ENCODE results near the gene SPTBN1. TPM values are rescaled to one million over a fixed set of nuclear protein-coding genes. Genes with fewer than 3 reads are reported as not detected.

The SPTBN1 gene
- total RNA-seq, 2 experiments from 2014 or later = 132 to 183 TPM

DNA sequence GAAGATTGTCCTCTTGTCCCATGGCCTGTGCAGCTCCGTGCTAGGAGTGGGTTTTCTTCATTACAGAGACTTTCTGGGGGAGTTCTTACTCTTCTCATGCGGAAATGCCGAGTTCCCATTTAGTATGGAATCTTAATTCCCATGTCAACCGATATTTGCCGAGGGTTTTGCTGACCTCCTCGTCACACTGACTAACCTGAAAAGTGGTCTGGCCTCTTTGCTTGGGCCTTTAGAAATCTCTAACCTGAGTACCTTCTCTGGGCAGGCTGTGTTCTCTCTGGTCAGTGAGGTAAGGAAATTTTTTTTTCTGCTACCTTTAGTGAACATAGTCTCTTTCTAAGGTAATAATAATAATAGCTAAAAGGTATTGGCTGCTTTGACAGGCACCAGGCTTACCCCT is 256.4 kb downstream of the SPTBN1 start:
- Histone ChIP-seq H3K36me3 (ENCODE audit: insufficient read depth, low read length) (no peaks in the 10 kb centered on the region; the same call in 1 of the 2 replicates), H3K79me2 (ENCODE audit: insufficient read depth, low read depth, low read length) (no peaks in the 10 kb centered on the region), H4K20me1 (ENCODE audit: insufficient read depth, low read length) (no peaks in the 10 kb centered on the region), H3K4me2 (ENCODE audit: low read length) (no peak overlapping the region), H3K4me3 (ENCODE audit: low read depth, low read length, poor library complexity, severe bottlenecking) (no peak overlapping the region), H3K27ac (ENCODE audit: low read depth, low read length, poor library complexity, severe bottlenecking) (no peak overlapping the region), H2AFZ (ENCODE audit: low read length) (no peak overlapping the region), H3K4me1 (ENCODE audit: insufficient read depth, low read length, poor library complexity, severe bottlenecking) (peaks cover 23% of the 10 kb centered on the region), H3K9me3 (ENCODE audit: low read length) (peaks cover 13% of the 10 kb centered on the region), H3K9me2 (ENCODE audit: insufficient read depth, low read length) (no peaks in the 10 kb centered on the region)
- CTCF ChIA-PET (ENCODE audit: unreplicated experiment) = interaction anchor here (0.6 kb wide), 1 partner anchor 154 kb away, joined by 4 read pairs; no protein-coding TSS in a partner anchor
- DNase-seq (ENCODE audit: low spot score) = no peak
- intact Hi-C loops (cut with micrococcal nuclease; ENCODE audit: unreplicated experiment) = no loop called here
- BruUV-seq (replicated peaks) = no TSS peak
- TF ChIP-seq, protein P1, sequence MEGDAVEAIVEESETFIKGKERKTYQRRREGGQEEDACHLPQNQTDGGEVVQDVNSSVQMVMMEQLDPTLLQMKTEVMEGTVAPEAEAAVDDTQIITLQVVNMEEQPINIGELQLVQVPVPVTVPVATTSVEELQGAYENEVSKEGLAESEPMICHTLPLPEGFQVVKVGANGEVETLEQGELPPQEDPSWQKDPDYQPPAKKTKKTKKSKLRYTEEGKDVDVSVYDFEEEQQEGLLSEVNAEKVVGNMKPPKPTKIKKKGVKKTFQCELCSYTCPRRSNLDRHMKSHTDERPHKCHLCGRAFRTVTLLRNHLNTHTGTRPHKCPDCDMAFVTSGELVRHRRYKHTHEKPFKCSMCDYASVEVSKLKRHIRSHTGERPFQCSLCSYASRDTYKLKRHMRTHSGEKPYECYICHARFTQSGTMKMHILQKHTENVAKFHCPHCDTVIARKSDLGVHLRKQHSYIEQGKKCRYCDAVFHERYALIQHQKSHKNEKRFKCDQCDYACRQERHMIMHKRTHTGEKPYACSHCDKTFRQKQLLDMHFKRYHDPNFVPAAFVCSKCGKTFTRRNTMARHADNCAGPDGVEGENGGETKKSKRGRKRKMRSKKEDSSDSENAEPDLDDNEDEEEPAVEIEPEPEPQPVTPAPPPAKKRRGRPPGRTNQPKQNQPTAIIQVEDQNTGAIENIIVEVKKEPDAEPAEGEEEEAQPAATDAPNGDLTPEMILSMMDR (conservative IDR thresholded peaks at IDR 0.05; ENCODE audit: low read length) = no peak
- no peak for TF ChIP-seq EZH2phosphoT487 (IDR thresholded peaks at IDR 0.05; ENCODE audit: borderline replicate concordance, low read depth, low read length)
- POLR2A ChIA-PET = no interaction called here

DNA sequence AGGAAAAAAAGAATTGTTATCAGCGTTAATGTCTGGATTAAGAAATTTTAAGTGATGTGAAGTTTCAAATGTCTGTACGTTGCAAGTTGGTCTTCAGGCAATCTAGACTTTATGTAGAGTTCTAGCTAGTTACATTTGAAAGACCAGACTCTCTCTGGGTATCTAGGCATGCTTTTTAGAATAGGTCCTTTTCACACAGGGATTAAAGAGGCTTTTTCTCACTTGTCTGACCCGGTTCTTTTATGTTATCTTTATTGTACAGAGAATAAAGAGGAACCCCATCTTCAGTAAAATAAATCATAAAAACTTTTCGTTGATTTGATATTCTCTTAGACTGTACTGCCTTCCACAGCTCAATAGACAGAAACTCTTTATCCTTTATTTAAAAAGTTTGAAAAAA is 258.9 kb downstream of the SPTBN1 start:
- intact Hi-C loops (cut with micrococcal nuclease; ENCODE audit: unreplicated experiment) = no loop called here
- Histone ChIP-seq H3K9me2 (ENCODE audit: insufficient read depth, low read length) (no peaks in the 10 kb centered on the region), H3K27ac (ENCODE audit: low read depth, low read length, poor library complexity, severe bottlenecking) (no peak overlapping the region), H3K4me1 (ENCODE audit: insufficient read depth, low read length, poor library complexity, severe bottlenecking) (peaks cover 10% of the 10 kb centered on the region), H4K20me1 (ENCODE audit: insufficient read depth, low read length) (no peaks in the 10 kb centered on the region), H3K9me3 (ENCODE audit: low read length) (peaks cover 21% of the 10 kb centered on the region), H3K36me3 (ENCODE audit: insufficient read depth, low read length) (no peaks in the 10 kb centered on the region; the same call in 1 of the 2 replicates), H3K4me3 (ENCODE audit: low read depth, low read length, poor library complexity, severe bottlenecking) (no peak overlapping the region), H3K4me2 (ENCODE audit: low read length) (no peak overlapping the region), H2AFZ (ENCODE audit: low read length) (no peak overlapping the region), H3K79me2 (ENCODE audit: insufficient read depth, low read depth, low read length) (no peaks in the 10 kb centered on the region)
- no peak for TF ChIP-seq EZH2phosphoT487 (IDR thresholded peaks at IDR 0.05; ENCODE audit: borderline replicate concordance, low read depth, low read length)
- TF ChIP-seq, protein P1 (conservative IDR thresholded peaks at IDR 0.05; ENCODE audit: low read length) = no peak
- no peak for DNase-seq (ENCODE audit: low spot score)
- ChIA-PET CTCF (ENCODE audit: unreplicated experiment) (no interaction called here), POLR2A (interaction anchor here (0.6 to 0.7 kb wide), 3 partner anchors 272 to 613 kb away, joined by 3 to 4 read pairs (median 3); no protein-coding TSS in a partner anchor)
- BruUV-seq (replicated peaks) = no TSS peak

DNA sequence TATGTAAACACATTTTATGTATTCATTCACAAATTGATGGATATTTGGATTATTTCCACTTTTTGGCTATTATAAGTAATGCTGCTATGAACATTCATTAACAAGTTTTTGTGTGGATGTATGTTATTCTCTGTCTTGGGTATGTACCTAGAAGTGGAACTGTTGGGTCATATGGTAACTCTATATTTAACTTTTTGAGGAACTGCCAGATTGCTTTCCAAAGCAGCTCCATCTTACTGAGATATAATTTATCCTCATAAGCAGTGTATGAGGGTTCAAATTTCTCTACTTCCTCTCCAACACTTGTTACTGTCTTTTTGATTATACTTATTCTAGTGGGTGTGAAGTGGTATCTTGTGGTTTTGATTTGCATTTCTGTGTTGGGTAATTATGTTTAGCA is 260.2 kb downstream of the SPTBN1 start:
- H3K4me1 ChIP-seq (ENCODE audit: insufficient read depth, low read length, poor library complexity, severe bottlenecking) = peaks cover 10% of the 10 kb centered on the region
- no peaks in the 10 kb centered on the region for H3K9me2 ChIP-seq (ENCODE audit: insufficient read depth, low read length)
- H3K4me3 ChIP-seq (ENCODE audit: low read depth, low read length, poor library complexity, severe bottlenecking) = no peak overlapping the region
- no peaks in the 10 kb centered on the region; the same call in 1 of the 2 replicates for H3K36me3 ChIP-seq (ENCODE audit: insufficient read depth, low read length)
- H4K20me1 ChIP-seq (ENCODE audit: insufficient read depth, low read length) = no peaks in the 10 kb centered on the region
- H3K27ac ChIP-seq (ENCODE audit: low read depth, low read length, poor library complexity, severe bottlenecking) = no peak overlapping the region
- DNase-seq (ENCODE audit: low spot score) = no peak
- peaks cover 21% of the 10 kb centered on the region for H3K9me3 ChIP-seq (ENCODE audit: low read length)
- no peaks in the 10 kb centered on the region for H3K79me2 ChIP-seq (ENCODE audit: insufficient read depth, low read depth, low read length)
- TF ChIP-seq EZH2phosphoT487 (IDR thresholded peaks at IDR 0.05; ENCODE audit: borderline replicate concordance, low read depth, low read length) = no peak
- TF ChIP-seq, protein P1 (conservative IDR thresholded peaks at IDR 0.05; ENCODE audit: low read length) = no peak
- POLR2A ChIA-PET = interaction anchor here (0.6 to 1.9 kb wide), 2 partner anchors 12 to 1399 kb away, joined by 4 to 6 read pairs; no protein-coding TSS in a partner anchor
- no TSS peak for BruUV-seq (replicated peaks)
- CTCF ChIA-PET (ENCODE audit: unreplicated experiment) = no interaction called here
- no peak overlapping the region for H3K4me2 ChIP-seq (ENCODE audit: low read length)
- intact Hi-C loops (cut with micrococcal nuclease; ENCODE audit: unreplicated experiment) = no loop called here
- no peak overlapping the region; the same call in 1 of the 2 replicates for H2AFZ ChIP-seq (ENCODE audit: low read length)

Data from OCI-LY7 (cell line).